Fibroblast of the aortic adventitia (primary cell): ENCODE measurements around the gene DAZAP2. TPM values are rescaled to one million over a fixed set of nuclear protein-coding genes. Genes with fewer than 3 reads are reported as not detected.
"Not testable (repeated sequence)": the region's sequence is repeated elsewhere in the genome, so short reads cannot be mapped to it uniquely, and the experiment has no call there.

Source experiments
- DNase-seq: peaks from one replicate; pipeline ENCODE4 v3.0.0-alpha.2; 2010; ENCODE audit warnings: low read depth
- H3K4me3 ChIP-seq: 2 replicates; pipeline ENCODE4 v1.5.1; 2011; ENCODE audit warnings: low read depth, mild to moderate bottlenecking, control low read depth, low read length, moderate library complexity
- CTCF ChIP-seq: IDR thresholded peaks from 2 replicates; pipeline ENCODE4 v1.5.1; 2011; ENCODE audit warnings: mild to moderate bottlenecking, low read length, control low read depth, inconsistent platforms; ENCODE audit not compliant: insufficient read depth
- total RNA-seq: library from RNA; depleted of rRNA; stranded (reverse); fragments of >200 nt; gene quantifications from 2 replicates; pipeline ENCODE4 v1.2.3, GENCODE V29; 2012; ENCODE audit warnings: low replicate concordance

The DAZAP2 gene
- total RNA-seq, 1 donor: 125 TPM

GRCh38 chr12:51216642-51217041 lies 22.0 kb upstream of the DAZAP2 start:
- no peak for TF ChIP-seq CTCF
- peak overlapping the region; percentile 78 for H3K4me3 ChIP-seq
- no peak for DNase-seq

GRCh38 chr12:51217133-51217967 lies 21.3 kb upstream of the DAZAP2 start:
- DNase-seq: no peak
- peak overlapping the region; percentile 78 for H3K4me3 ChIP-seq
- peak; percentile 31 for TF ChIP-seq CTCF

- peak; percentile 76 for TF ChIP-seq CTCF
- peak within 1 kb of the TSS; percentile 78 for H3K4me3 ChIP-seq
- DNase-seq: peak; percentile 73
These were observed 20.5 kb upstream of the DAZAP2 start, which contains the start of gene POU6F1 for GRCh38 chr12:51217968-51218606. Gene POU6F1 (minus strand): TSS chr12:51218062. CDS start chr12:51206836, 11,226 bp downstream.

- DNase-seq: no peak
- H3K4me3 ChIP-seq: peak overlapping the region; percentile 78
- TF ChIP-seq CTCF: no peak
These were observed 19.9 kb upstream of the DAZAP2 start for GRCh38 chr12:51218607-51219161.

GRCh38 chr12:51219322-51219721 lies 19.3 kb upstream of the DAZAP2 start:
- H3K4me3 ChIP-seq: no peak overlapping the region
- no peak for DNase-seq
- TF ChIP-seq CTCF: no peak

- H3K4me3 ChIP-seq, DNase-seq: not testable (repeated sequence)
These were observed 18.8 kb upstream of the DAZAP2 start for GRCh38 chr12:51219857-51220256.

- H3K4me3 ChIP-seq: no peak overlapping the region
- no peak for DNase-seq
- no peak for TF ChIP-seq CTCF
These were observed 16.2 kb upstream of the DAZAP2 start for GRCh38 chr12:51222461-51222860.
